Panc1 (cell line): ENCODE measurements around the gene MEGF11.

Experiments used
- TF ChIP-seq, protein P1 (sequence below): fragments of 450-650 bp; IDR thresholded peaks from 2 replicates; pipeline ENCODE4 v1.5.1; 2017; ENCODE audit warnings: mild to moderate bottlenecking
- TF ChIP-seq, protein P2 (sequence below), 2 experiments: IDR thresholded peaks; 2 replicates each; pipeline ENCODE4 v1.6.1; 2011 to 2012; ENCODE audit warnings: low read depth in 2 of 2, control low read depth in 1 of 2, low read length in 1 of 2, mild to moderate bottlenecking in 1 of 2, moderate library complexity in 1 of 2; ENCODE audit not compliant: insufficient read depth in 1 of 2

DNA sequence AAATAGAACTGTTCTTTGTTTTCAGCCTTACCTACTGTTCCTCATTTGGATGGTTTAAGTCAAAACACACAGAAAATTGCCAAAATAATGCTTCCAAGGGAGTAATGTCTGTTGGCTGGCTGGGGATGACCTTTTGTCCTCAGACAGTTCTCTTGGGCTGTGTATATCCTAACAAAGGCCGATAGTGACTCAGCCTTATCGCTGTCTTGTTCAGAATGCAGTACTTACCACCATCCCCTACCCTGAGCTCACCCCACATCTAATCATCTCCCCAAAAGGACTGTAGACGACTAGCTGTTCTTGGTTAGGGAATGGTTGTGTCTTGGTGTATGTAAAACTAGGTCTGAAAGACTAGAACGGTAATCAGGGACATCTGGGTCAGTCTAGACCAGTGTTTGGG, 349.2 kb downstream of the MEGF11 start:
- TF ChIP-seq, protein P1, sequence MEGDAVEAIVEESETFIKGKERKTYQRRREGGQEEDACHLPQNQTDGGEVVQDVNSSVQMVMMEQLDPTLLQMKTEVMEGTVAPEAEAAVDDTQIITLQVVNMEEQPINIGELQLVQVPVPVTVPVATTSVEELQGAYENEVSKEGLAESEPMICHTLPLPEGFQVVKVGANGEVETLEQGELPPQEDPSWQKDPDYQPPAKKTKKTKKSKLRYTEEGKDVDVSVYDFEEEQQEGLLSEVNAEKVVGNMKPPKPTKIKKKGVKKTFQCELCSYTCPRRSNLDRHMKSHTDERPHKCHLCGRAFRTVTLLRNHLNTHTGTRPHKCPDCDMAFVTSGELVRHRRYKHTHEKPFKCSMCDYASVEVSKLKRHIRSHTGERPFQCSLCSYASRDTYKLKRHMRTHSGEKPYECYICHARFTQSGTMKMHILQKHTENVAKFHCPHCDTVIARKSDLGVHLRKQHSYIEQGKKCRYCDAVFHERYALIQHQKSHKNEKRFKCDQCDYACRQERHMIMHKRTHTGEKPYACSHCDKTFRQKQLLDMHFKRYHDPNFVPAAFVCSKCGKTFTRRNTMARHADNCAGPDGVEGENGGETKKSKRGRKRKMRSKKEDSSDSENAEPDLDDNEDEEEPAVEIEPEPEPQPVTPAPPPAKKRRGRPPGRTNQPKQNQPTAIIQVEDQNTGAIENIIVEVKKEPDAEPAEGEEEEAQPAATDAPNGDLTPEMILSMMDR: no peak
- TF ChIP-seq, protein P2, sequence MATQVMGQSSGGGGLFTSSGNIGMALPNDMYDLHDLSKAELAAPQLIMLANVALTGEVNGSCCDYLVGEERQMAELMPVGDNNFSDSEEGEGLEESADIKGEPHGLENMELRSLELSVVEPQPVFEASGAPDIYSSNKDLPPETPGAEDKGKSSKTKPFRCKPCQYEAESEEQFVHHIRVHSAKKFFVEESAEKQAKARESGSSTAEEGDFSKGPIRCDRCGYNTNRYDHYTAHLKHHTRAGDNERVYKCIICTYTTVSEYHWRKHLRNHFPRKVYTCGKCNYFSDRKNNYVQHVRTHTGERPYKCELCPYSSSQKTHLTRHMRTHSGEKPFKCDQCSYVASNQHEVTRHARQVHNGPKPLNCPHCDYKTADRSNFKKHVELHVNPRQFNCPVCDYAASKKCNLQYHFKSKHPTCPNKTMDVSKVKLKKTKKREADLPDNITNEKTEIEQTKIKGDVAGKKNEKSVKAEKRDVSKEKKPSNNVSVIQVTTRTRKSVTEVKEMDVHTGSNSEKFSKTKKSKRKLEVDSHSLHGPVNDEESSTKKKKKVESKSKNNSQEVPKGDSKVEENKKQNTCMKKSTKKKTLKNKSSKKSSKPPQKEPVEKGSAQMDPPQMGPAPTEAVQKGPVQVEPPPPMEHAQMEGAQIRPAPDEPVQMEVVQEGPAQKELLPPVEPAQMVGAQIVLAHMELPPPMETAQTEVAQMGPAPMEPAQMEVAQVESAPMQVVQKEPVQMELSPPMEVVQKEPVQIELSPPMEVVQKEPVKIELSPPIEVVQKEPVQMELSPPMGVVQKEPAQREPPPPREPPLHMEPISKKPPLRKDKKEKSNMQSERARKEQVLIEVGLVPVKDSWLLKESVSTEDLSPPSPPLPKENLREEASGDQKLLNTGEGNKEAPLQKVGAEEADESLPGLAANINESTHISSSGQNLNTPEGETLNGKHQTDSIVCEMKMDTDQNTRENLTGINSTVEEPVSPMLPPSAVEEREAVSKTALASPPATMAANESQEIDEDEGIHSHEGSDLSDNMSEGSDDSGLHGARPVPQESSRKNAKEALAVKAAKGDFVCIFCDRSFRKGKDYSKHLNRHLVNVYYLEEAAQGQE (IDR thresholded peaks at IDR 0.05; ENCODE audit: insufficient read depth in 1 of 2, low read depth in 2 of 2, low read length in 1 of 2): no peak
